NOMO-1 treated with DMSO at 0.1 percent for 48 hours (cell line): Measurements from ENCODE around the gene TMCC2.

ENCODE experiments used
- DNase-seq: peaks from one replicate; lab custom pipeline; 2025; ENCODE audit not compliant: unreplicated experiment; lab: John Stamatoyannopoulos, UW

Gene TMCC2

DNA sequence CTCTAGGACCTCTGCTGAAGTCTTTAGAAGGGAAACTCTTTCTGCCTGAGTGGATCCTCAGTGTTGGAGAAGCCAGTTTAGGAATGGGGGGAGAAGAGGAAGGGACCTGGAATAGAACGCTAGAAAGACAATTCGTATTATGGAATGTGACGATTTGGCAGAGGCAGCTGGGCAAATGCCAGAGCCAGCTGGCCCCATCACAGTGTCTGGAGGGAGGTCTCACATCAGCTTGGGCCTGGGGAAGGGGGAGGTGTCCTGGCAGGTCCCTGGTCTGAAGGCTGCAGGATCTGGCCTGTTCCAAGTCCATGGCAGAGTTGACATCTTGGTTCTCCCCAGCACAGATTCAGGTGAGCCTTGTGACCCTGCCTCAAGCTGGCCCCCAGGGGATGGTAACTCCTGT, 11.3 kb downstream of the TMCC2 start:
- no peak for DNase-seq

DNA sequence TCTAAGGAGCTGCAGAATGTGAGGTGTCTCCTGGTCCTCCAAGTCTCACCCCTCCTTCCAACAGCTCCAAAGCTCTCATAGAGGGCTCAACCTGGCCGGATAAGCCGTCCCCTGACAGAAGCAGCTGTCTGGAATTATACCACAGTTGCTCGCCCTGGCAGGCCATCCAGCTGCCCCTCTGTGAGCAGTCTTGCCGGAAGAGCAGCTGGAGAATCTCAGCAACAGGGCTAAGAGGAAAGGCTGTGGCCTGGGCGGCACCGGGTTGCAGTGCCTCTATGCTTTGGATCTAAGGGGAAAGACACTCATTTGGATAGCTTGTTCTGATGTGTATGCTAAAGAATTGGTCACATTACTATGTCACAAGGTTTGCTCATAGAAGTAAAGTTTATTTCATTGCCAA, 12.4 kb downstream of the TMCC2 start:
- no peak for DNase-seq

DNA sequence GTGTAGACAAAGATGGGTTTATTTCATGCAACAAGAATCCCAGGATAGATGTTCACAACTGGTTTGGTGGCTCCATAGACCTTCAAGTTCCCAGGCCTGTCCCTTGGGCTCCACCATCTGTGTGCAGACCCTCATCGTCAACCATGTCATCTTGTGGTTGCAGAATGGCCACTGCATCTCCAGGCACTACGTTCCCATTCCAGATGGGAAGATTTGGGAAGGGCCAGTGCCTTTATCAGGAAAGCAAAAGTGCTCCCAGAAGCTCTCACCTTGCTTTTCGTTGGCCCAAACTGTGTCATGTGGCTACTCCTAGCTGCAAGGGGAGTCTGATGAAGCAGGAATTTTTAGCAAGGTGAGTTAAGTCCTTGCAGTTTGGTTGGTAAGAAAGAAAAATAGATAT, 12.8 kb downstream of the TMCC2 start:
- no peak for DNase-seq

DNA sequence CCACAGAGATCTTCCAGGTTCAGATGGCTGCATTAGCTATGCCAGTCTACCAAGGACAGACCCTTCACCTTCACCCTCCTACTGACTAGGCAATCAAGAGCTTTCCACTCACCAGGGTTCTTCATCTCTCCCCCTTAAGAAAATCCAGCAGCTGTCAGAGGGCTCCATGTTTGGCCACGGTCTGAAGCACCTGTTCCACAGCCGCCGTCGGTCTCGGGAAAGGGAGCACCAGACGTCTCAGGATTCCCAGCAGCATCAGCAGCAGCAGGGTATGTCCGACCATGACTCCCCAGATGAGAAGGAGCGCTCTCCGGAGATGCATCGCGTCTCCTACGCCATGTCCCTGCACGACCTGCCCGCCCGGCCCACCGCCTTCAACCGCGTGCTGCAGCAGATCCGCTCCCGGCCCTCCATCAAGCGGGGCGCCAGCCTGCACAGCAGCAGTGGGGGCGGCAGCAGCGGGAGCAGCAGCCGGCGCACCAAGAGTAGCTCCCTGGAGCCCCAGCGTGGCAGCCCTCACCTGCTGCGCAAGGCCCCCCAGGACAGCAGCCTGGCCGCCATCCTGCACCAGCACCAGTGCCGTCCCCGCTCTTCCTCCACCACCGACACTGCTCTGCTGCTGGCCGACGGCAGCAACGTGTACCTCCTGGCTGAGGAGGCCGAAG, 13.8 kb downstream of the TMCC2 start:
- DNase-seq = no peak

DNA sequence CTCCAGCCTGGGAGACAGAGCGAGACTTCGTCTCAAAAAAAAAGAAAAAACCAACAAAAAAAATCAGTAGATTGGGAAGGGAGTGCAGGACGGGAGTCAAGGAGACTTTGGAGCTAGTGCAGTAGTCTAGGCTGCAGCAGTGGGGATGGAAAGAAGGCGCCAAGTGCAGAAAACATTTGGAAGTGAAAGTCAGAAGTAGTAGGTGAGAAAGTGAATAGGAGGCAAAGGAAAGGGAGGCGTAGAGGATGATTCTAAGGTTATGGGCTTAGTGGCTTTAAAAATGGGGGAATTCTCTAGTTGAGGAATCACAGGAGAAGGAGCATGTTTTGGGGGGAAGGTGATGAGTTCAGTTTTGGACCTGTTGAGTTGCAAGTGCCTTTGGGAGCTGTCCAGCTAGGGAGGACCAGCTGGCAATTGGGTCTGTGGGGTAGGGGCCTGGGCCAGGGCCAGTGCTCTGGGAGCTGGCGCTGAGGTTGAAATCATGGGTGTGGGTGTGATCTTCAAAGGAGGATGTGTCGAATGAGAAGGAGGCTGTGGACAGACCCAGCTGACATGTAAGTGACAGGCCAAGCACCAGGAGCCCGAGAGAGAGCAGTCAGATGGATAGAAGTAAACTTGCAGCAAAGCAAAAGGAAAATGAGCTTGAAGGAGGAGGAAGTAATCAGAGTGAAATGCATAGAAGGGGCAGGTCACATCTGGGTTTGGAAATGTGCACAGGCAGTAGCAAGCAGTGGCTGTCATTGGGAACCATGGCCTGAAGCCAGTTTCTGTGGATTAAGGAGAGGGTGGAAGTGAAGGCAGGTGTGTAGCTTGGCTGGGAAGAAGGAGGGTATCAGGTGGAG, 15.8 kb downstream of the TMCC2 start:
- no peak for DNase-seq

DNA sequence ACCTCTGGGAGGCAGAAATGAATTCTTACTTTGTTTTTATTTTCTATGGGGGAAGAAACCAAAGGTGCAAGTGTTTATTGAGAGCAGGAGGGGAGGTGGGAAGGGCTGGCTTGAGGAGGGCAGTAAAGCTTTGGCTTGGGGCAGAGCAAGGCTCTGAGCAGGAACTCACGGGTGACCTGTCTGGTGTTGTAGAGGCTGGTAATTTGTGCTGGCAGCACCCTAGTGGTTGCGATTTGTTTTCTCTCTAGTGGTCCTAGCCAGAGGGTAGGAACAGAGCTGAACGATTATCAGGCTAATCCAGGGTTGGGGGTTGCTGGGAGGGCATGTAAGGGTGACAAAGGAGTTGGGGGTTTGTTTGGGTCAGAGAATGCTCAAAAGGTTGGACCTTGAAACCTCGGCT, 16.6 kb downstream of the TMCC2 start:
- no peak for DNase-seq

DNA sequence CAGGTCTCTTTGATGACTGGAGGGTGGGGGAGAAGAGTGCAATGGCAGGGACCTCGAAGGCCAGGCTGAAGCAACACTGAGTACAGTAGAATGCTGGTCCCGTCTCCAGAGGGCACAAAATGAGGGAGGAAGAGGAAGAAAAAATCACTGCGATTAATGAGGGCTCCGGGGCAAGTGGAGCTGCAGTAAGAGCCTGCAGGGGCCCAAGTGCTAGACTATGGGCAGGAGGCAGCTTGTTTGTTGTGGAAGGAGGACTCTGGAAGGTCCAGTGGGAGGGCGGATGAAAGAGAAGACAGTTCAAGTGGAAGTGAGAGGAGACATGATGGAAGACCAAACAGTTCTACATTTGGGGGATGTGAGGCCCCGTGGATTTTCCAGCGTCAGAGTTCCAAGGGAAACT, 17.4 kb downstream of the TMCC2 start:
- DNase-seq = no peak

DNA sequence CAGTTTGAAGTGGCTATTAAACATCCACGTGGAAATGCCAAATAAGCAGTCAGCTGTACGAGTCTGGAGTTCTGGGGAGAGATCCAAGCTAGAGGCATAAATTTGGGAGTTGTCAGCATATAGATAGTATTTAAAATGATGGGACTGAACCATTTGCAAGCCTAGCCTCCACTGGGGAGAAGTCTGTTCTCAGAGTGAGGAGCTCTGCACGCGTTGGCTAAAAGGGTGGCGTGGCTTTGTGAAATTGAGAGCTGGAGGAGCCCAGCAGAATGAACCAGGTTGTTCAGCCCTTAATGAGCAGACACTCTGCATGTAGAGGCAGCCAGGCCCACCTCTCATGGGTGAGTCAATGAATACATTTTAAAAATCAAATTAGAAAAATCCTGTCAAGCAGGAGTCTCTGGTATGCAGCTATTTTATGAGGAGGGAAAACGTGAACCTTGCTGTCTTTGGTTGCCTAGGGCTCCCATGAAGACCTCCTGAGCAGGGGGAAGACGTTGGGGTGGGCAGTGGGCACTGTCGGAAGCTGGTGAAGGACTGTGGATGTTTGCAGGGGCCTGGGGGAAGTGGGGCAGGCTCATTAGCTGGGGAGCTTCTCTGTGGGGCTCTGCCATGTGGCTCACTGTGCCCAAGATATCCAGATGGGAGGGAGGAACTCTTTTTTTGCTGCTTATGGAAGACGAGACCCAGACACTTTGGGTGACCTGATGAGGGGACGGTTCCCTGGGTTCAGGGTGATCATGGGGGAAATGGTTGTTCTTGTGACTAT, 18.8 kb downstream of the TMCC2 start:
- no peak for DNase-seq

DNA sequence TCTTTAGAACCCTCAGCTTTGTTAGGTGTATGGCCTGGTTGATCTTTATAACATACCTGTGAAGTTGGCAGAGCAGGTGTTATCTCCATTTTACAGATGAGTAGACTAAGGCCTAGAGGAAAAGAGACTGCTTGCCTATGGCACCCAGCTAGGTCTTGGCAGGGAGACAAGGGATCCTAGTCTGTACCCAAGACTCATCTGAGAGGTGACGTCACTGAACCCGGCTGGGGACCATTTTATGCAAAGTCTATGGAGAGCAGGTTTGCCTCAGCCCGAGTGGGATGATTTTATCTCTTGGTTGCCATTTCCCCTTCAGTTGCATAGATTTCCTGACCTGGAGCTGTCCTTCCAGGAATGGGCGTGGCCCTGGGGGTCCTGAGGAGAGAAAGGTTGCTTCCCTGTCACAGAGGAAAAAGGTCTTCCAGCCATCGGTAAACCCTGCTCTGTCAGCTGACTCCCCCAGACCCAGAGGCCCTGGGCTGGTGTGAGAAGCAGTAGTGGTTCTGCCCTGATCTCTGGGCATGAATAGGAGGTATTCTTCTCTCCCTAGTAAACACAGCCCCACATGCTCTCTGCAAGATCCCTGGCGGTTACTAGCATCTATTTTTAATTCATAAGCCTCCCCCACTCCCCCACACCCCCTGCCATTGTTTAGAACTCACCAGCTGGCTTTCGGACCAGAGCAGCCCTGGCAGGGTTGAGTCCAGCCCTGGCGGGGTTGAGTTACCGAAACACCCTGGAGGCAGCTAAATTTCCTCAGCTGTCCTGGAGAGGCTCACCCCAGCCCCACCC, 19.6 kb downstream of the TMCC2 start:
- no peak for DNase-seq

DNA sequence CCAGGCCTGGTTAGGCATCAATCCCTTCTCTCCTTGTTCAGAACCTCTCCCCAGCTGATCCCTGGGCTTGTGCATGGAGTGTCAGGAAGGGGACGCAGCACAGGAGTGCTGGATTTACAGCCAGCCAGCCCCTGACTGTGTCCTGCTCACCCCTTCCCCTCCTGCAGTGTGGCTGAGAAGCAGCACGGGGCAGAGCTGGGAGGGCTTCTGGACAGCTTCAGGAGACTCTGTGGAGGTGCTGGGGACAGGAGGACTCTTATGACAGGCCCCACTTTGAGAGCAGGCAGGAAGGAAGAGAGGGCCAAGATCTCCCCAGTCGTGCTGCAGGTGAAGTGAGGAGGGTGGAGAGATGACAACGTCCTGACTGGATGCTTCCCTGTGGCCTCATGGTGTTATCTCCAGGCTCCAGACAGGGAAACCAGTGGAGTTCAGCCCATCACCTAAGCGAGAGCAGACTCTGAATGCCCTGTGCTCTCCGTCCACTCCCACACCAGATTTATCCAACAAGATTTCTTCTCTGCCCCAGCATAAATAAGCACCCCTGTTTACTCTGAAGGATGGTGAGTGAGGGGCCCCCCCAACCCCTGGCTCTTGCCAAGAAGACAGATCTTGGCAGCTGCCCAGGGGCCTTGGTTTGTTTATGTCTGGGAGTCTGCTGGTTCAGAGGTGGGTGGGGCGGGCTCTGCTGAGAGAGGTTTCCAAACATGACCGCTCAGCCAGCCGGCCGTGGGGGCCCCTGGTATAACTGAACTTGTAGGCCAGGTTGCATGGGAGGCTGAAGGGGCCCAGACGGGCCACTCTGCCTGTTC, 21.3 kb downstream of the TMCC2 start:
- DNase-seq = no peak

DNA sequence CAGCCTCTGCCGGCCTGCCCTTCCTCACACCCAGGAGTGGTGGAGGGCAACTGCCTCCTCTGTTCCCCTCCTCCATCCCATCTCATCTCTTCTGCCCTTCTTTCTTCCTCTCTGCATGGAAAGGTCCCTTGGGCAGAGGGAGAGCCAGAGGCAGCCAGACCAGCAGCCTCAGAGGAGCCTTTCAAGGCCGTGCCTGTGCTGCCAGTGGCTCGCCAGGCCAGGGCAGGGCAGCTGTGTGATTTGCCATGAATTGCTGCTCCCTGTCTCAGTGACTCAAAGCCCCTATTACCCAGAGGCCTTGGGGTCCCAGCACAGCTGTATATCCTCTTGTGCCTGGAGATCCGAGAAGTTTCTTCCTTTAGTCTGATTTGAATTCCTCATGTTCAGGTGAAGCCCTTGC, 21.9 kb downstream of the TMCC2 start:
- no peak for DNase-seq

DNA sequence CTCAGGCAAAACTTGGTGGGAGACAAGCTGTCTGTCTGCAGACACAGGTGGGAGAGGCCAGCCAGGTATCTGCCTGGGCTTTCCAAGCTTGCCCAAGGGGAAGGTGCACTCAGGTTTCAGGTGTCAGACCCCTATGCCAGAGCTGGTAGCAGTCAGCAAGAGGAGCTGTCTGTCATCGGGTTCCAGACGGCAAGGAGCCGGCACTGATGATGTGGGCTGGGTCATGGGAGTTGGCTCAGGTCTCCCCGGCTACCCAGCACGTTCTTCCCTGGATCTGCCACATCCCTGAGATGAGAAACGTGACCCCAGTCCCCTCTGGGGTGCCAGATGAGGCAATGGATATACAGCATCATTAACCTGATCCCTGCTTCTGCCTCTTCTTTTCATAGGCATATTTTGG, 23.0 kb downstream of the TMCC2 start:
- DNase-seq = no peak

DNA sequence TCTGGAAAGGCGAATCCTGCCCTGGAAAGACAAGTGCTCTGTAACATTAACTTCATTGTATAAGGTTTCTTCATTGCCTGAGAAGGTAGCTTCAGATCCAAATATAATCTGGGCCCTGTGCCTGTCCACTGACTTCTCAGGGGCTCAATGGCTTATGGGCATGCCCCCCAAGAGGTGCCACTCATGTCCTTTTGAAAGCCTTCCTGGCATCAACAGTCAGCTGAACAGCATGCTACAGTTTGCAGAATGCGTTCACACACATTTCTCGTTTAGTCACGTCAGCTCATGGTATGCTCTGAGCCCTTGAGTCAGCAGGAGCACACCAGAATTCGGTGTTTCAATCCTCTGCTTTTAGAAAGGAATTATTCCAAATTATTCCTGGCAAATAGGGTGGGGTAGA, 23.8 kb downstream of the TMCC2 start:
- no peak for DNase-seq

DNA sequence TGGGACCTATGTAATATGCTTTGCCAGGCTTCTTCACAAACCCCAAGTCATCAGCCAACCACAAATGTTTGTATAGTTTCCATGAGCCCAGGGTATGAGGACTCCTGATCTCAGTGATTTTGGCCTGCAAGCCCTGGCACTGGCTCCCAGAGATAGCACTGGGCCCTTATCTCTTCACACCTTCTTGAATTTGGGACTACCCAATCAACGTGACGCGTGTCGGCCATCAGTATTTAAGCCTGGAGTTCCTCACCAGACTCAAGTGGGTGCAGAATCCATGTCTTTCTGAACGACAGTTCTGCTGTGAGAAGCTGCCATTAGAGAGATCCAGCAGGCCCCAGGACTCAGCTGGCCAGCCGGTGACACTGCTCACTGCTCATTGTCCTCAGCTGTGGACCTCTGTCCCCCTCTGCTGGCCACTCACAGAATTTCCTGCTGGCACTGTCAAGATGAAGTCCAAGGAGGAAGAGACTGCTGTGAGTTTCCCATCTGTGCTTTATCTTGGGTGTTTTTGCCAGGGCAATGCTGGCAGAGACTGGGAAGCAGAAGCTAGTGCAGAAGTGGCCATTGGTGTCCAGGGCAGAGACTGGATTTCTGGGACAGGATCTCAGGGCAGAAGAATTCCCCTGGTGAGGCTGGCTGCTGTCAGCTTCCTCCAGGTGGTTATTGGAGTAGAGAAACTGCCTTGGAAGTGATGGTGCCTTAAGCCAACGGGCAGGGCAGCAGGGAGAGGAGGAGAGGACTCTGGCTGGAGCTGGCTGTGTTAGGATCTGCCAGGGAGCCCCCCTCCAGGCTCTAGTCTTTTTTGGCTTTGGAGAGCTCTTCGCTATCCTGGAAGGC, 28.4 kb downstream of the TMCC2 start:
- peak; percentile 73 for DNase-seq

DNA sequence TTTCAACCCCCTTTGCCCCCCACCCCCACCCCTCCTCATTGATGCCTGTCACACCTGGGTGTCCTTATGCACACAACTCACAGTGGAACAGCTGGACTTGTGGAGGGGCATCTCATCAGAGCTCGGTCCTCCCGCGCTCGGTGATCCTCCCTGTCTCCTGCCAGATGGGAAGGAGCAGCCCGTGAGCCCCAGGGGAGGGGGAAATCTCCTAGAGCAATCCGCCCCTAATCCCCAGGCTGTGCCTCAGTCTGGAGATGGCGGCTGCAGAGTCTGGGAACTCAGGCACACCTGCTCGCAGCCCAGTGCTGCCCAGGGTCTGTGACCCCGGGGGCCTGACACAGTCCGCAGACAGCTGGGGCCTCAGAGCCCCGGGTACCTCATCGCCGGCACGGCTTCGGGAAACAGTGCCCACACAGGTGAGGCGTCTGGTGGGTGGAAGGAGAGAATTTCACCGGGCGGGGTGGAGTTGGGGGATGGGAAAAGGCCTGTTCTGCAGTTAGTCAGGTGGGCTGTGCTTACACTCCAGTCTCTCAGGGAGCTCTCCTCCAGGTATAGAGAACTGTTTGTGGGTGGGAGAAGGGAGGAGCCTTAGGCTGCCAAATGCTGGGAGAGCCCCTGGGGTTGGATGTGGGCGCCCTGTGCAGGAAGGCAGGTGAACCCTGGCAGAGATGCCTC, 29.3 kb downstream of the TMCC2 start:
- no peak for DNase-seq

DNA sequence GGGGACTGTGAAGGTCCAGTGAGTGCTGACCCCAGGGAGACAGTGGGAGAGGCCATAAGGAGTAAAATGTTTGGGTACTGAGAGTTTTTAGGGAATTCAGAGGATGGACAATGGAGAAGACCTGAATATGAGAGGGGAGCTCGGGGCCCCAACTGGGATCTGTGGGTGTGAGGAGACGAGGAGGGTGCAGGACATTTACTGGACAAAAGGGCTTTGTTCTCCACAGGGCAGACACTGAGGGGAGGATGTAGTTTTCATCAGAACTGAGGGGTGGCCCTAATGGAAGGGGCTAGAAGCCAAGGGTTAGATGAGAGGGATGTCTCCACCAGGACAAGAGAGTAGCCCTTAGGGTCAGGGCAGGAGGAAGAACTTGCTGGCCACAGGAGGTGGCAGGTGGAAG, 30.0 kb downstream of the TMCC2 start:
- no peak for DNase-seq

DNA sequence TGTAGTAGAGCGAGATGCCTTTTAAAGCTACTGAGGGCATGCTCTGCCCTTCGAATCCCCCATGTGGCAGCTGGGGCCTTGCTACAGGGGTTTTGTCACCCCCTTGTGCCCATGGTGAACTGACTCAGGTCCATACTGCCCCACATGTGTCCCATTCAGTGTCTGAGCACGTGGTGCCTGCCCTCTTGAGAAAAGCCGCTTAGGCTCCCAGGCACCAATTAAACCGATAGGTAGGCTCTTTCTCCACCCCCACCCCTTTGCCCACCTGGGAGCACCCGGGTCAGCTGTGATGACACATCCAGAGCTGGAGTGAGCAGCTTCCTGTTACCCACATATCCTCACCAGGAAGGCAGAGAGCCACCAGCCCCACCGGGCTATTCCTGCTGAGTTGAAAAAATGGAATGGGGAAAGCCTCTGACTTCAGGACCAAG, 30.5 kb downstream of the TMCC2 start:
- no peak for DNase-seq

DNA sequence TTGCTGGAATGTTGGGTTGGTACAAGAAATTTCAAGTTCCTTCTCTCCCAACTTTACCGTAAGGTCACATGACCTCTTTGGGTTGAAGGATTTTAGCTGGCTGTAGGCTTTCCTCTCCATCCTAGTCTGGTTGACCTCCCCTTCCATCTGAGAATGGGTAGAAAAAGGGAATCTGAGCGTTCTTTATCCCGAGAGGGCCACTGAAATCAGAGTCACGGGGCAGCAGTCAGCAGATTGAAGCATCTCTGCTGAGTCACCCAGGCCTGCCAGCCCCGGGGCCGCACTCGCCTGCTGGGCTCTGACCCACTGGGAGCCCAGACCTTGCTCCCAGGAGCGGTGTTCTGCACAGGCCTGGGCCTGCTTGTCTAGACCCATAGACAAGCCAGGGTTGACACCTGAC, 31.0 kb downstream of the TMCC2 start:
- DNase-seq = no peak

DNA sequence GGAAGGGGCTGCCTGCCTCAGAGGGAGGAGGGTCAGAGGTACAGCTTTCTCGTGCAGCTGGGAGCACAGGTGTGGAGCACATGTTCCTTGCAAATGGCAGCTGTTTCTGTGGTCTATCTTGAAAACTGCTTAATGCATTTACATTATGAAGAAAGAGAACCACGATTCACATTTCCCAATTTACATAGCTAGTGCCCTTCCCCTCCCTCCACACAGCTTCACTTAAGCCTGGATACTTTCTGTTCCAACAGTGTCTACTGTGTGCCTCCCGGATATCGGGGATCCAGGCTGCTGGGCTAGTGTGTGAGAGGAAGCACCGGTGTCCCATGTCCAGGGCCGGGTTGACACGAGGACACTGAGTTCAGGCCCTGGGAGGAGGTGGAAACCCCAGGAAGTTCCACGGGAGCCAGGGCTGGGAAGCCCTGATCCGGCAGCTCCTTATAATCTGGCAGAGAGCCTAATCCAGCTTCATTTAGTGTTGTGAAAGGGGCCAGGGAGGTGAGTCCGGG, 31.6 kb downstream of the TMCC2 start:
- DNase-seq = no peak
